NT2/D1 (cell line): ENCODE data around the gene ACVR1B.

ENCODE experiments used
- YY1 ChIP-seq: IDR thresholded peaks from 2 replicates; pipeline ENCODE4 v1.6.1; 2011; ENCODE audit not compliant: insufficient read length, insufficient read depth
- ZNF274 ChIP-seq: IDR thresholded peaks from 2 replicates; pipeline ENCODE4 v1.6.1; 2011; ENCODE audit warnings: mild to moderate bottlenecking, low read depth, low read length

GRCh38 chr12:51959211-51959610, 7.7 kb downstream of the ACVR1B start:
- TF ChIP-seq YY1, result no peak
- no peak for TF ChIP-seq ZNF274
